ENCODE data around the gene RRH.
"Not testable (repeated sequence)": the region's sequence is repeated elsewhere in the genome, so short reads cannot be mapped to it uniquely, and the experiment has no call there.

RRH gene, protein sequence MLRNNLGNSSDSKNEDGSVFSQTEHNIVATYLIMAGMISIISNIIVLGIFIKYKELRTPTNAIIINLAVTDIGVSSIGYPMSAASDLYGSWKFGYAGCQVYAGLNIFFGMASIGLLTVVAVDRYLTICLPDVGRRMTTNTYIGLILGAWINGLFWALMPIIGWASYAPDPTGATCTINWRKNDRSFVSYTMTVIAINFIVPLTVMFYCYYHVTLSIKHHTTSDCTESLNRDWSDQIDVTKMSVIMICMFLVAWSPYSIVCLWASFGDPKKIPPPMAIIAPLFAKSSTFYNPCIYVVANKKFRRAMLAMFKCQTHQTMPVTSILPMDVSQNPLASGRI

GRCh38 chr4:109827672-109828071 lies at the start of gene RRH:
TSS of gene RRH (plus strand) at chr4:109827972. CDS start at chr4:109828028, 56 bp downstream.
- H3K4me3 ChIP-seq (ENCODE audit: control insufficient read depth, low read depth, low read length): no peak within 1 kb of the TSS
- TF ChIP-seq, protein P1, sequence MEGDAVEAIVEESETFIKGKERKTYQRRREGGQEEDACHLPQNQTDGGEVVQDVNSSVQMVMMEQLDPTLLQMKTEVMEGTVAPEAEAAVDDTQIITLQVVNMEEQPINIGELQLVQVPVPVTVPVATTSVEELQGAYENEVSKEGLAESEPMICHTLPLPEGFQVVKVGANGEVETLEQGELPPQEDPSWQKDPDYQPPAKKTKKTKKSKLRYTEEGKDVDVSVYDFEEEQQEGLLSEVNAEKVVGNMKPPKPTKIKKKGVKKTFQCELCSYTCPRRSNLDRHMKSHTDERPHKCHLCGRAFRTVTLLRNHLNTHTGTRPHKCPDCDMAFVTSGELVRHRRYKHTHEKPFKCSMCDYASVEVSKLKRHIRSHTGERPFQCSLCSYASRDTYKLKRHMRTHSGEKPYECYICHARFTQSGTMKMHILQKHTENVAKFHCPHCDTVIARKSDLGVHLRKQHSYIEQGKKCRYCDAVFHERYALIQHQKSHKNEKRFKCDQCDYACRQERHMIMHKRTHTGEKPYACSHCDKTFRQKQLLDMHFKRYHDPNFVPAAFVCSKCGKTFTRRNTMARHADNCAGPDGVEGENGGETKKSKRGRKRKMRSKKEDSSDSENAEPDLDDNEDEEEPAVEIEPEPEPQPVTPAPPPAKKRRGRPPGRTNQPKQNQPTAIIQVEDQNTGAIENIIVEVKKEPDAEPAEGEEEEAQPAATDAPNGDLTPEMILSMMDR (conservative IDR thresholded peaks at IDR 0.05; ENCODE audit: control insufficient read depth, insufficient read depth, low read depth, low read length): no peak
- DNase-seq (ENCODE audit: low read depth): no peak

GRCh38 chr4:109782092-109782491 lies 45.7 kb upstream of the RRH start:
- not testable (repeated sequence) for DNase-seq (ENCODE audit: low read depth); H3K4me3 ChIP-seq (ENCODE audit: control insufficient read depth, low read depth, low read length)

DNA sequence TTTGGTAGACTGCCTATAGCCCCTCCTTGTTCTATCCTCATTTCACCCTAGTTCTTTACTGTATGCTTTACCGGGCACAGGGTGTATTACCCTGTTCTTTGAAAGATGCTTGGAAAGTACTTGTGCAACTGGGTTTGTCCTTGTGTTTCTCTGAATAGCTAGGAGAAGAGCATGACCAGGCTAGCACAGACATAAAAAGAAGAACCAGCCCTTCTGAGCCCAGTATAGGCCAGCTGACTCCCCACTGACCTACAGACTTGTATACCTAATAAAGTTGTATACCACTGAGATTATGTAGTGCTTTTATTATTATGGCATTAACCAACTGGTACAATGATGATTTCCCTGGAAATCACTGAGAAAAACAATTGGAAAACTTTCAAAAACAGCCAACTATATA lies 40.9 kb upstream of the RRH start:
- TF ChIP-seq, protein P1 (conservative IDR thresholded peaks at IDR 0.05; ENCODE audit: control insufficient read depth, insufficient read depth, low read depth, low read length): no peak
- H3K4me3 ChIP-seq (ENCODE audit: control insufficient read depth, low read depth, low read length): no peak overlapping the region
- no peak for DNase-seq (ENCODE audit: low read depth)

DNA sequence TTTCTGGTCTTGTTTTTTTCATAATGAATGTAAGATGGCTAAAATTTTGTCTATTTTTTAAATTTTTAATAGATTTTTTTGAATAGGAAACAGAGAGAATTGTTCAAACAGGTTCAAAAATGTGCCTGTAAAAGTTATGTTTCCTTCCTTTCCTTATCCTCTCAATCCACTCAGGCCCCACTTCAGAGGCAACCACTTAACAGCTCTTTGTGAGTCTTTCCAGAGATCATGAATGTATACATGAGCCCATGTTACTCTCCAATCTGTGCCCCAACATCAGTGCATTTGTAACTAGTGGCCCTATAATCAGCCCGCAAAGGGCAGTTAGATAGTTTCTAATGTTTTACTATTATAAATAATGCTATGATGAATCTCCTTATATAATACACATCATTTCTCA lies 40.0 kb upstream of the RRH start:
- DNase-seq (ENCODE audit: low read depth): no peak
- H3K4me3 ChIP-seq (ENCODE audit: control insufficient read depth, low read depth, low read length): no peak overlapping the region
- TF ChIP-seq, protein P1 (conservative IDR thresholded peaks at IDR 0.05; ENCODE audit: control insufficient read depth, insufficient read depth, low read depth, low read length): no peak

GRCh38 chr4:109795059-109795458 lies 32.7 kb upstream of the RRH start:
- no peak overlapping the region for H3K4me3 ChIP-seq (ENCODE audit: control insufficient read depth, low read depth, low read length)
- no peak for DNase-seq (ENCODE audit: low read depth)
- TF ChIP-seq, protein P1 (conservative IDR thresholded peaks at IDR 0.05; ENCODE audit: control insufficient read depth, insufficient read depth, low read depth, low read length): no peak

DNA sequence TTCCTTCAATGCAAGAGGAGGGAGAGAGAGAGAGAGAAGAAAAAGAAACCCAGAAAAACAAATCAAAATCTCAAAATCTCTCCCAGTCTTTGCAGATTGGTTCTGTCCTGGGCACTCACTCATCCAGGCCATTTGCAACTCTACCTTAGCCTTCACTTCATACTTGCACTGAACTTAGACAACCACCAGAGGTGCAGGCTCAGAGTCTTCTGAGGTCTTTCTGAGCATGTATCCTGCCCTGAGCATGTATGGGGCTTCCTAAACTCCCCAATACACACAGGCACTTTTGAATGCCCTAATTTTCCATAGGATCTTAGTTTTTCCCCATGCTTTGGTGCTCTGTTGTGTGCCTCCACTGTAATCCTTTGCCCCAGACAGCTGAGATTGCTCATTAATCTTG lies 28.9 kb upstream of the RRH start:
- TF ChIP-seq, protein P1 (conservative IDR thresholded peaks at IDR 0.05; ENCODE audit: control insufficient read depth, insufficient read depth, low read depth, low read length): no peak
- DNase-seq (ENCODE audit: low read depth): no peak
- no peak overlapping the region for H3K4me3 ChIP-seq (ENCODE audit: control insufficient read depth, low read depth, low read length)

DNA sequence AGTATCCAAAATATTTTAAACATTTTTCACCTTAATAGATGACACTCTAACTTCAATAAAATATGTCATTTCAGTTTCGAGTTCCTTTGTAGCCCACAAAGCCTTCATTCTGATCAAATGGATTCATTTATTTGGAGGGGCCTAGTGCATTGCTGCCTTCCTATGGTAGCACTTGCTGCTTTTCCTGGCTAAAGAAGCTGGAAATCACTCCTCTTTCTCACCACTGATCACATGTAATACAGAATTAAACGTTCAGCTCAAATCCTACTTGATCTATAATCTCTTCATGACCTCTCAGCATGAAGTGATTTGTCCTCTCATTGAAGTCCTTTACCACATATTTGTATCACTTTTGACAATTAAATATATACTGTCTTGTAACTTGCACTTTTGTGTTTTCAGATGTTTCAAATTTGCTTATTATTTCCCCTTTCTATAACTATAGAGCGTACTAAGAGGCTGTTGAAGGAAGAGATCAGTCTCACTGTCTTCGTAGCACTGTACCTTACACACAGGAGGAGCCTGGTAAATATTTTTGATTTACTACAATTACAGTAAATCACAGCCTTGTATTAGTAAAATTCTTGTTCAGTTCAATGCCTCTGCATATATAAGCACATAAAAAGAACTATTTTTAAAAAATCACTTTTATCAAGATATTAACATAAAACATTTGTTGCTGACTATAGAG lies 26.5 kb upstream of the RRH start:
- TF ChIP-seq, protein P1 (conservative IDR thresholded peaks at IDR 0.05; ENCODE audit: control insufficient read depth, insufficient read depth, low read depth, low read length): no peak
- DNase-seq (ENCODE audit: low read depth): no peak
- no peak overlapping the region for H3K4me3 ChIP-seq (ENCODE audit: control insufficient read depth, low read depth, low read length)

All from fibroblast of mammary gland (primary cell).